ENCODE measurements around the gene SHISA8. TPM values are rescaled to one million over a fixed set of nuclear protein-coding genes. Genes with fewer than 3 reads are reported as not detected.

The SHISA8 gene
- total and polyA plus RNA-seq, 2 of the 13 experiments (the other 11 are each of a cell fraction or from before 2014, with no cell fraction given): not detected

GRCh38 chr22:41946629-41947423 is 32.0 kb upstream of the SHISA8 start, which contains the start of gene CENPM (continued):
- no peak for TF ChIP-seq TCF12 (IDR thresholded peaks at IDR 0.05)
- TF ChIP-seq TCF12 (CRISPR knock-in tag; IDR thresholded peaks at IDR 0.05): no peak; the same call in none of the 2 replicates
- no peak for TF ChIP-seq ZNF484 (CRISPR knock-in tag; IDR thresholded peaks at IDR 0.05; ENCODE audit: borderline replicate concordance, low read depth)
- no peak for TF ChIP-seq HNRNPUL1 (IDR thresholded peaks at IDR 0.05; ENCODE audit: low read depth, low read length)
- TF ChIP-seq STAT5B (CRISPR knock-in tag; IDR thresholded peaks at IDR 0.05): no peak
- peak; percentile 28; the same call in 1 of the 2 replicates for TF ChIP-seq IRF2 (CRISPR knock-in tag; IDR thresholded peaks at IDR 0.05)
- no peak for TF ChIP-seq MAFF (IDR thresholded peaks at IDR 0.05; ENCODE audit: low read depth, low read length)
- no peak for TF ChIP-seq NR2F1 (CRISPR knock-in tag; IDR thresholded peaks at IDR 0.05)
- TF ChIP-seq ZNF331 (CRISPR knock-in tag; IDR thresholded peaks at IDR 0.05): 0 out of 2 replicates have a peak, but pooled peaks have one; percentile 34
- 0 out of 2 replicates have a peak, but pooled peaks have one; percentile 31 for TF ChIP-seq ZNF557 (CRISPR knock-in tag; IDR thresholded peaks at IDR 0.05)
- no peak for TF ChIP-seq ZBTB1 (CRISPR knock-in tag; IDR thresholded peaks at IDR 0.05; ENCODE audit: borderline replicate concordance)
- TF ChIP-seq ZFP36L1 (CRISPR knock-in tag; IDR thresholded peaks at IDR 0.05): peak; percentile 98
- no peak for TF ChIP-seq MTA3 (CRISPR knock-in tag; IDR thresholded peaks at IDR 0.05)
- TF ChIP-seq ZSCAN25 (CRISPR knock-in tag; IDR thresholded peaks at IDR 0.05): no peak; the same call in 1 of the 2 replicates
- TF ChIP-seq FOXP1 (IDR thresholded peaks at IDR 0.05): no peak
- no peak for TF ChIP-seq FOXP1 (CRISPR knock-in tag; IDR thresholded peaks at IDR 0.05)
- TF ChIP-seq ZNF782 (CRISPR knock-in tag; IDR thresholded peaks at IDR 0.05; ENCODE audit: borderline replicate concordance): 0 out of 2 replicates have a peak, but pooled peaks have one; percentile 63
- no peak for TF ChIP-seq TSC22D2 (CRISPR knock-in tag; IDR thresholded peaks at IDR 0.05; ENCODE audit: borderline replicate concordance)
- no peak for TF ChIP-seq MIER3 (CRISPR knock-in tag; IDR thresholded peaks at IDR 0.05; ENCODE audit: borderline replicate concordance)
- no peak for TF ChIP-seq ELK4 (CRISPR knock-in tag; IDR thresholded peaks at IDR 0.05; ENCODE audit: borderline replicate concordance)
- TF ChIP-seq TARDBP (CRISPR knock-in tag; IDR thresholded peaks at IDR 0.05): peak; percentile 55; the same call in 1 of the 2 replicates
- TF ChIP-seq, protein P1, sequence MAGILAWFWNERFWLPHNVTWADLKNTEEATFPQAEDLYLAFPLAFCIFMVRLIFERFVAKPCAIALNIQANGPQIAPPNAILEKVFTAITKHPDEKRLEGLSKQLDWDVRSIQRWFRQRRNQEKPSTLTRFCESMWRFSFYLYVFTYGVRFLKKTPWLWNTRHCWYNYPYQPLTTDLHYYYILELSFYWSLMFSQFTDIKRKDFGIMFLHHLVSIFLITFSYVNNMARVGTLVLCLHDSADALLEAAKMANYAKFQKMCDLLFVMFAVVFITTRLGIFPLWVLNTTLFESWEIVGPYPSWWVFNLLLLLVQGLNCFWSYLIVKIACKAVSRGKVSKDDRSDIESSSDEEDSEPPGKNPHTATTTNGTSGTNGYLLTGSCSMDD (CRISPR knock-in tag; IDR thresholded peaks at IDR 0.05): no peak
- TF ChIP-seq NFKB2 (CRISPR knock-in tag; IDR thresholded peaks at IDR 0.05; ENCODE audit: borderline replicate concordance): peak; percentile 54; the same call in 1 of the 2 replicates
- TF ChIP-seq LCORL (IDR thresholded peaks at IDR 0.05): no peak
- peak; percentile 54; the same call in 1 of the 2 replicates for TF ChIP-seq LCORL (CRISPR knock-in tag; IDR thresholded peaks at IDR 0.05)
- TF ChIP-seq KLF13 (CRISPR knock-in tag; IDR thresholded peaks at IDR 0.05): no peak
- no peak for TF ChIP-seq TP53 (CRISPR knock-in tag; conservative IDR thresholded peaks at IDR 0.05)
- no peak for TF ChIP-seq ISL2 (CRISPR knock-in tag; IDR thresholded peaks at IDR 0.05)
- TF ChIP-seq, protein P2, sequence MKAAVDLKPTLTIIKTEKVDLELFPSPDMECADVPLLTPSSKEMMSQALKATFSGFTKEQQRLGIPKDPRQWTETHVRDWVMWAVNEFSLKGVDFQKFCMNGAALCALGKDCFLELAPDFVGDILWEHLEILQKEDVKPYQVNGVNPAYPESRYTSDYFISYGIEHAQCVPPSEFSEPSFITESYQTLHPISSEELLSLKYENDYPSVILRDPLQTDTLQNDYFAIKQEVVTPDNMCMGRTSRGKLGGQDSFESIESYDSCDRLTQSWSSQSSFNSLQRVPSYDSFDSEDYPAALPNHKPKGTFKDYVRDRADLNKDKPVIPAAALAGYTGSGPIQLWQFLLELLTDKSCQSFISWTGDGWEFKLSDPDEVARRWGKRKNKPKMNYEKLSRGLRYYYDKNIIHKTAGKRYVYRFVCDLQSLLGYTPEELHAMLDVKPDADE (CRISPR knock-in tag; IDR thresholded peaks at IDR 0.05): no peak
- TF ChIP-seq ETV5 (CRISPR knock-in tag; IDR thresholded peaks at IDR 0.05; ENCODE audit: borderline replicate concordance): no peak
- peak; percentile 72; the same call in 1 of the 2 replicates for TF ChIP-seq TBX2 (CRISPR knock-in tag; IDR thresholded peaks at IDR 0.05; ENCODE audit: borderline replicate concordance)

Data from HepG2 (cell line).